Activated effector memory CD4-positive, alpha-beta T cell treated with Interleukin-2 at 50 U/mL for 16 hours (primary cell): ENCODE measurements around the gene NMNAT3.
"Not testable (repeated sequence)": the region's sequence is repeated elsewhere in the genome, so short reads cannot be mapped to it uniquely, and the experiment has no call there.

Experiments used
- DNase-seq: peaks from one replicate; pipeline ENCODE4 v3.0.0-alpha.2; 2020

The NMNAT3 gene

DNA sequence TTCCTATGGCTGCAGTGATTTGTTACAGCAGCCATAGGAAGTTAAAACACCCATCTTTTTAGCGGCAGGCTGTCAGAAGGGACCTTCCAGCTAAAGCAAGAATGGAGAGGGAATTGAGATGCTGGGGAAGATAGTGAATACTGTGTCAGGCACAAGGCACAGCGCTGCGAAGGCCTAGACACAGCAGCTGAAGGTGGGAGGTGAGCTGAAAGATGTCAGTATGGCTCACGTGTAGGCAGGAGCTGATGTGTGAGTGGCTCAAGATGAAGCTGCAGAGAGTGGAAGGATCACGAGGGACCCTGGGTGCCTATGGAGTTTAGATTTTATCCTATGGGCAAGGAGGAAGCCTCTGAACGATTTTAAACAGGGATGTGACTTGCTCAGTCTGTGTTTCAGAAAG is 44.3 kb downstream of the NMNAT3 start:
- no peak for DNase-seq

GRCh38 chr3:139630542-139630941 is 47.2 kb downstream of the NMNAT3 start:
- no peak for DNase-seq

DNA sequence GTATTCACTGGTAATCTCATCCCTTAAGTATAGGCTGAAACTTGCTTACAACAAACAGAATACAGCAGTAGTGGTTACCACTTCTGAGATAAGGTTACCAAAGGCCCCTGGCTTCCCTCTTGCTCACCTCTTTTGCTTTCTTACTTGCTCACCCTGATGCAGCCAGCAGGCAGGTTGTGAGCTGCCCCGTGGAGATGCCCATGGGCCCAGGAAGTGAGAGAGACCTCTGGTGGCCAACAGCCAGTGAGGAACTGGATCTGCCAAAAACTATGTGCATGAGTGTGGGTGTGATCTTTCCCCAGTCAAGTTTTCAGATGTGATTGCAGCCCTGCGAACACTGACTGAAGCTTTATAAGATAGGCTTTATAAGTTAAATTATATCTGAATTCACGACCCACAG is 48.7 kb downstream of the NMNAT3 start:
- no peak for DNase-seq

- no peak for DNase-seq
Observed at GRCh38 chr3:139627759-139628158, 50.0 kb downstream of the NMNAT3 start.

- DNase-seq: no peak
Observed at GRCh38 chr3:139620438-139620837, 57.3 kb downstream of the NMNAT3 start.

DNA sequence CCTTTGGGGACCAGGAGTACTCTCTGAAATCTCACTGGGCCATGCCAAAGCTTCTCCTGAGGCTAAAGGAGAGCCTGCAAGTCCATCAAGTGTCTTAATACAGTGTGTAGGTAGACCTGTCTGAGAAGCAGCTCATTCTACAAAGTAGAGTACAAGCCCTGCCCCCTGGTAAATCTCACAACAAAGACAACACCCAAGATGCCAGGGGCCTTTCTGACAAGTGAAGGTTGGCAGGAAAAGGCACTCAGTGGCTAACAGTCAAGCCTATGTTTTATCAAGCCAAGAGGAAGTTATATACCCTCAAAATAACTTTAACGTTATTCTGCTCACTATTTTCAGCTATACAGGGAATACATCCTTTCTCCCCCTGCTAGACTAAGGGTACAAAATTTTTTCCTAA is 58.3 kb downstream of the NMNAT3 start:
- DNase-seq: no peak

DNA sequence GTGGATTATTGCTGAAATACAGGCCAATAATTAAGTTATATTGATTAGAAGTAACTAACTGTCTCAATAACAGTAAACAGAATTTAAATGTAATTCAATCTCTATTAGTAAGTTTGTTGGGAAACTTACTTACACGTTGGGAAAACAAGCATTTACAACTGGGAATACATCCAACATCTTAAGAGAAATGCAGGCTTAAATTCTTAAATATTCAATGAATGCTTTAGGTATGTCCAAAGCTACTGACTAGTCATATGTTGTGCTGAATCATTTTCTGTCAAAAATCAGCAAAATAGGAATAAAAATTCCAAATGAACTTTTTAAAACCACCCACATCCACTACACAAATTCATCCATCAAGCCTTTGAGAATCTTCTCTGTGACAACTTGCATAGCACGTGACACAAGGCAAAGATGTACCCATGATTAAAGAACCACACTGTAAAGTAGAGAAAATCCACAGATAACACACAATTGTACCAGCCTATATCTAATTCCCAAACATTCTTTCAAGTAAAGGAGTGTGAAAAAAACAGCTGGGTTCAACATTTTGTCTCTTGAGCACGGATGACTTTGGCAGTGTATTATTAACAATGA is 60.0 kb downstream of the NMNAT3 start:
- DNase-seq: no peak

GRCh38 chr3:139611528-139611927 is 66.2 kb downstream of the NMNAT3 start:
- no peak for DNase-seq

DNA sequence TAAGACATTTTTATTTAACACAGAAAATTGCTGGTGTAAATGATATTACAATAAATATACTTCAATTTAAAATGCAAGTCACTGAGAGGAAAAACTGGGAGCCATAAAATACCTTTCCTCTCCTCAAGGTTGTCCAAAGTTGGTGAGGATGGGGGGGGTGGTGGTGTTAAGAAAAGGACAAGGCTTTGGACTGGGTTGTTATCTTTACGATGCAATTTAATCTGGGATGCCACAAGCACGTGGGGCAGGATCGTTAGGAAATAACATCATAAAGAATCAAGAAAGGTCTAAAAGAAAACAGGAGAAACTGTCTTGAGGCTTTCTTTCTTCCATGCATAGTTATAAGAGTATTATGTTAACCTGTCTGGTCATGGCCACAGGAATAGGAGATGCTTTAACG is 66.9 kb downstream of the NMNAT3 start:
- DNase-seq: no peak

- DNase-seq: no peak
Observed at GRCh38 chr3:139608924-139609323, 68.8 kb downstream of the NMNAT3 start.

GRCh38 chr3:139608108-139608380 is 69.7 kb downstream of the NMNAT3 start:
- no peak for DNase-seq

DNA sequence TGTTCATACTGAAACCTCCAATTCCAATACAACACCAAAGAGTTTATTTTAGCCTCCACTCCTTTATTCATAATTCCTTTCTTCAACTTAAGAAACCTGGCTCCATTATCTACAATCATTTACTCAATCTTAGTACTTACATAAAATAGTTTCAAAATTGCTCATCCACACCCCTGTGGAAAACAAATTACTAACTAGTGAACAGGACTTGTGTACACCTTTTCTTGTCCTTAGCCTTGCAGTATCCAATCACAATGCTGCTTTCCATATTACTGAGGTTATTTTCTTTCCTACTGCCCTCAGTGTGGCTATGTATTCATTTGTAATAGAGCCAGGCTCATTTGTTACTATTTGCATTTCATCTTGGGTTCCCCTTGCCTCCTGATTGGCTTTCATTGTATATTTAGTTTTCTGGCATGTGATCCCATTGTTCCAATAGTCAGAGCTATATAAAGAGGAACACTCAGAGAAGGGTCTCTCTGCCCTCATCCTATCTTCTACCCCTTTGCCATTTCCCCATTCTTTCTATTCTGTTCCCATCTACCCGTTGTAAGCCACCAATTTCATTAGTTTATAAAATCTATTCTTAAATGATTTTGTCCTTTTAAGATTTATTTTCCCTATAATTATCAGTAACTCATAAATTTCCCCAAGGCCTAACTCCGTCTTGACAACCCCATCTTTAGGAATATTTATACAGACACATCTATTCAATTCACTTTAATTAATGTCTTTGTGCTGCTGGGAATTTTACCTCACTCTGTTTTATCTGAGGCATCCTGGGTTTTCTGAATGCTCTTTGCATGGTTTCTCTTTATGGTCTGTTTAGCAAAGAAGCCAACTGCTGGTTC is 70.3 kb downstream of the NMNAT3 start:
- no peak for DNase-seq

GRCh38 chr3:139602003-139602402 is 75.8 kb downstream of the NMNAT3 start:
- DNase-seq: no peak

GRCh38 chr3:139601191-139601961 is 76.4 kb downstream of the NMNAT3 start:
- no peak for DNase-seq

GRCh38 chr3:139597947-139598346 is 79.8 kb downstream of the NMNAT3 start:
- no peak for DNase-seq

DNA sequence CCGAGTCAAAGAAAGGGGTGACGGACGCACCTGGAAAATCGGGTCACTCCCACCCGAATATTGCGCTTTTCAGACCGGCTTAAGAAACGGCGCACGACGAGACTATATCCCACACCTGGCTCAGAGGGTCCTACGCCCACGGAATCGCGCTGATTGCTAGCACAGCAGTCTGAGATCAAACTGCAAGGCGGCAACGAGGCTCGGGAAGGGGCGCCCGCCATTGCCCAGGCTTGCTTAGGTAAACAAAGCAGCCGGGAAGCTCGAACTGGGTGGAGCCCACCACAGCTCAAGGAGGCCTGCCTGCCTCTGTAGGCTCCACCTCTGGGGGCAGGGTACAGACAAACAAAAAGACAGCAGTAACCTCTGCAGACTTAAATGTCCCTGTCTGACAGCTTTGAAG is 86.6 kb downstream of the NMNAT3 start:
- DNase-seq: not testable (repeated sequence)

DNA sequence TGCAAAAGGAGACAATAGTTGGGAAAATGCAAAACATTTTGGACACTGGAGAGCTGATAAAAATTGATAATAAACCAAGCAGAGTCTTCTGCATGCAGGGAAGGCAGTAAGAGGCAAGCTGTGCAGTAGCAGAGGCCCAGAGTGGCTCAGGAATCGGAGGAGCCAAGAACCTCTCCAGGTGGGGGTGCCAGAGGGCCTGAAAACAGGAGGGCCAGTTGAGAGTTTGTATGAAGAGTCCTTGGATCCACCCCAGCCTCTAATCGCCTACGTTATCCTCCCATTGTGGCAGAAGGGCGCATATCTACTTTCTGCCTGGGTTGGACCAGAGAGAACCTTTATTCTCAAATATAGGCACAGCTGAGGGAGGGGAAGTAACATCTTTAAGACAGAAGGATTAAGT is 89.3 kb downstream of the NMNAT3 start:
- DNase-seq: no peak

DNA sequence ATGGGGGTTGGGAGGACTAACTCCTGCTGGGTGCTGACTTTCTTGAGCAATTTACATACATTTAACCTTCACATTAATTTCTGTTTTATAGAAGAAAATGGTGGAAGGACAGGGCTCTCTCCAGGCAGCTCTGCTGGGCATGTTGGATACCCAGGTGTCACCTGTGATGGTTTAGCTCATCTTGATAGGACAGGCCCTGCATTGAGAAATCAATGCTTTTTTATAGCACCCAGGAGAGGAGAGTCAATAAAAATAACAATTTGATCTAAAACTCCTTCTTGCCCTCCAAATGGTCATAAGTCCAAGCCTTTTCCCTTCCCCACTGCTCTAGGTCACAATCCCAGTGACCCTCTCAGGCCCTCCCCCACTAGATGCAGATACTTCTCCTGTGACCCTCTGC is 90.0 kb downstream of the NMNAT3 start:
- DNase-seq: no peak

DNA sequence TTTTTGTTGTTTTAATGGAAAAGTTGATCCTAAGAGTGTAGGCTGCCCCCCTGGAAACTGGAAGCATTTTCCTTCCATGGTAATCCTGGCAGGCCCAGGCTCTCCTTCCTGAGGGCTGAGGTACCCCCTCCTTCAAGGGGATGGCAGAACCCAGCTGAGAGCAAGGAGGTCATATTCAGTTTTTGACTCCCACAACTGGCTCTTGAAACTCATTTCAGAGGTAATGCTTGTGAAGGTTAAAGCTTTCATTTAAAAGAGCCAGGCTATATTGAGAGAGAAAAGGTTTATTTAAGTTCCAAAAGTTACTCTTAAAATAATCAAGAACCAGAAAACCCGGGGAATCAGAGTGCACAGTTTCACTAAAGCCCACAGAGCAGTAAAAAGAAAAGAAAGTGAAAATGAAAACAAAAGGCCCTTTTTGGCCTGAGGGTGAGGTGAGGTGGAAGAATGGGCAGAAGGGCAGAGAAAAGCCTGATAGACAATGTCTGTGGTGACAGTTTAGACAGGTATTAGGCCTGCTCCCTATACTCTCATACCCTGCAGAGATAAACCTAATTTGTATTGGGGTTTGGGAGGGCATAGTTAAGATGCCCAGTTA is 91.3 kb downstream of the NMNAT3 start:
- no peak for DNase-seq

- DNase-seq: no peak
Observed at GRCh38 chr3:139585820-139586219, 92.0 kb downstream of the NMNAT3 start.

DNA sequence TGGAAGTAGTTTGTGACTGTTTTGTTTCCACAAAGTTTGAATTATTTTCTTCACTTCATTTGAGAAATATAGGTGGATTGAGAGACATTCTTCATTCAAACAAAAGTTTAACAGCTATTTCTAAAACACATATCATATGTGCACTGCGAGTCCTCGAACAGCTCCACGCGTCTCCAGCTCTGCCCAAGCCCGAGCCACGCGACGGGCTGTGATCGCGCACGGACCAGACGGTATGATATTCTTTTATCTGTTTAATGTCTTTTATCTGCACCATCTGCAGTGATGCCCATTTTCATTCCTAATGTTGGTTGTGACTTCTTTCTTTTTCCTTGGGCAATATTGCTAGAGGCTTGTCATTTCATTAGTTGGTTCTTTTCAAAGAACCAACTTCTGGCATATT is 94.1 kb downstream of the NMNAT3 start:
- DNase-seq: not testable (repeated sequence)

DNA sequence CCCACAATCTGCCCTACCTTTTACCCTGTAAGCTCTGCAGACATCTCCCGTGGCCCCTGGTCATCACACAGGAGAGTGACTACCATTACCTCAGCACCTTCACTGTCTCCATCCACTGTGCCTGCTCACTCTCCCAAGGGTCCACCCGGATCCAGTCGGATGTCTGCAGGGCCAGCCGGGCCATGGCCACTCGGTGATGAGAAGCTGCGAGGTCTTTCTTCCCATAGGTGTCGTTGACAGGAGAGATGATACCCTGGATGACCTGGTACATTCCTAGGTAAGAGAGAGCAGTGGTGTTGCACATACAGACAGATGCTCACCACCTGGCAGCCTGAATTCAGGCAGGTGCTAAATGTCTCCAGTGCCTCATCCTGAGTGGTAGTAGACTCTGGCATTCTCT is 99.0 kb downstream of the NMNAT3 start:
- DNase-seq: no peak

DNA sequence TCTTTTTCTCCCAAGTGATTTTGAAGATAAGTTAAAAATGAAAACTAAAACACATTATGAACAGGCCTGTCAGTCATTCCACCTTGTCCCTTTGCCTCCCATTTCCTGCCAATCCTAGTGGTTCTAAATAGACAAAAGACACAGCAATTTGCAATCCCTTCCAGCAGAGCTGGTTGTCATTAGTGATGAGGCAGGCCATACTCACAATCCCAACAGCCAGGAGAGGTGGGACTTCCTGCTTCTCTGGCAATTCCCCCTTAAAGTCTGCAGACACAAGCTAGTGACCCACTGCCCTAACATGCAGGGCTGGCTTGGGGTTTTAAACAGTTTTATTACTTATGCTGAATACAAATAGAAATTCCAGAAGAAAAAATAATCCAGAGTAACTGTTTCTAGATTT is 99.9 kb downstream of the NMNAT3 start:
- no peak for DNase-seq

DNA sequence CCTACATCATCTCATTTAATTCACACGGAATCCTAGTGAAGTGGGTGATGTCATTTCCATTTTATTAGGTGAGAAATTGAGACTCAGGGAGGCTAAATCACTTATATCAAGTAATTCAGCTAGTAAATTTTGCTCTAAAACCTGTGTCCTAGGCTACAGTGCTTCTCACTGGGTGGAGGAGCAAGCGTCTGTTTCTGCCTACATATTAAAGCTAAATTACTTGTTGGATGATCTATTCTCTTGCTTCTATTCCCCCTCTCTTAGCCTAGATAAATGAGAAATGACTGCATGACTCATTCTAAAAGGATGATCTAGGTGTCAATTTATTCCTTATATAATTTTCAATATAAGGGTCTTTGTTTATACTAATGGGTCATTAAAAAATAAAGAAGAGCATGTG is 100.4 kb downstream of the NMNAT3 start:
- no peak for DNase-seq
